Measurements from ENCODE around the gene RHD. TPM values are rescaled to one million over a fixed set of nuclear protein-coding genes. Genes with fewer than 3 reads are reported as not detected.
"Not testable (repeated sequence)": the region's sequence is repeated elsewhere in the genome, so short reads cannot be mapped to it uniquely, and the experiment has no call there.

The RHD gene
- total RNA-seq, 2 donors from 2014 or later = not detected

DNA sequence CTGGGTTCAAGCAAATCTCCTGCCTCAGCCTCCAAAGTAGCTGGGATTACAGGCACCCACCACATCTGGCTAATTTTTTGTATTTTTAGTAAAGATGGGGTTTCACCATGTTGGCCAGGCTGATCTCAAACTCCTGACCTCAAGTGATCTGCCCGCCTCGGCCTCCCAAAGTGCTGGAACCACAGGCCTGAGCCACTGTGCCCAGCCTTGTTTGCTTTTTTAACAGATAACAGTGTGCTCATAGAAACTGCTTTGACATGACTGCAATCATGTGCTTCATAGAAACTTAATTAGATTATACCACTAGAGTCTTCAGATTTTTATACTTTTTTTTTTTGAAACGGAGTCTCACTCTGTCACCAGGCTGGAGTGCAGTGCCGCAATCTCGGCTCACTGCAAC, 57.0 kb downstream of the RHD start:
- H3K4me3 ChIP-seq; DNase-seq (ENCODE audit: low spot score); H3K4me1 ChIP-seq (ENCODE audit: control insufficient read depth in 1 of 2, low read depth in 2 of 2); ATAC-seq (ENCODE audit: insufficient number of reproducible peaks, low FRiP score, low read depth); H3K9me3 ChIP-seq; H3K27me3 ChIP-seq (replicated peaks; ENCODE audit: insufficient read depth); H3K36me3 ChIP-seq: not testable (repeated sequence)
- peak overlapping the region in 1 of 2 donors; percentile 35 for H3K27ac ChIP-seq

DNA sequence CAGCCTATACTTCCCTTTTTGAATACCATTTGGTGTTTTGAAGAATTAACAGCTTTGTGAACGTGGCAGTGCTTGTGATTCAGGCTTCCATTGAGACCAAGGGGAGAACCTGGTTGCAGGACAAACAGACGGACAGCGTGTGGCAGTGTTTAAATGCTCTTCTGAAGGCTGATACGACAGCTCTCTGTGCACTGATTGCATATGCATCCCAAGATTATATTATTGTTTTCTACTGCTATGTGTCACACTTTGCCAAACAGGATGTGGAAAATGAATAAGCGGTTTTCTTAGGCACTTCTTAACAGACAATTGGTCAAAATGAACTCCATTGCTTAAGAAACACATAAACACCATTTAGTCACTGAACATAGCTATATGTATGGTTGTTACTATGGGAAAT, 57.6 kb downstream of the RHD start:
- not testable (repeated sequence) for ATAC-seq (ENCODE audit: insufficient number of reproducible peaks, low FRiP score, low read depth); H3K4me3 ChIP-seq; H3K9me3 ChIP-seq; H3K36me3 ChIP-seq; DNase-seq (ENCODE audit: low spot score); H3K4me1 ChIP-seq (ENCODE audit: control insufficient read depth in 1 of 2, low read depth in 2 of 2); H3K27me3 ChIP-seq (replicated peaks; ENCODE audit: insufficient read depth)
- H3K27ac ChIP-seq = peak overlapping the region in 1 of 2 donors; percentile 35

DNA sequence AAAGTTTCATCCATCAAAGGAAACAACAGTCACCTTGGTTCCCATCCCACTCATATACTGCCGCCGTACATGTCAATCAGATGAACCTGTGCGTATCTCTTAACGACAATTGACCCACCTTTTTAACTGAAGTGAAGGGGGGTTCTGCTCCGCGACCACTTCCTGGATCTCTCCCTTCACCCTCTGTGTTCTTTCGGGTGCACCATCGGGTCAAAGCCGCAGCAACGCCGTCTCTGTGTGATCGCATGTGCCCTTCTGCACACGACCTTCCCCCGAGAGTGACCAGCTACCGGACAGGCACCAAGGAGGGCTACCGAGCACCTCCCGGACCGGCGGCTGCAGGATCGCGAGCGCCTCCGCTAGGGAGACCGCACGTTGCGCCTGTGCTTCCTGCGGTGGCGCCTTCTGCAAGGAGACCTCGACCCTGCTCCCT, 64.6 kb downstream of the RHD start:
- H3K36me3 ChIP-seq; H3K27ac ChIP-seq; H3K9me3 ChIP-seq; ATAC-seq (ENCODE audit: insufficient number of reproducible peaks, low FRiP score, low read depth); DNase-seq (ENCODE audit: low spot score); H3K27me3 ChIP-seq (replicated peaks; ENCODE audit: insufficient read depth): not testable (repeated sequence)
- H3K4me3 ChIP-seq = peak overlapping the region; percentile 100
- peaks cover 19 to 22% of the 10 kb centered on the region in 2 donors for H3K4me1 ChIP-seq (ENCODE audit: control insufficient read depth in 1 of 2, low read depth in 2 of 2)

DNA sequence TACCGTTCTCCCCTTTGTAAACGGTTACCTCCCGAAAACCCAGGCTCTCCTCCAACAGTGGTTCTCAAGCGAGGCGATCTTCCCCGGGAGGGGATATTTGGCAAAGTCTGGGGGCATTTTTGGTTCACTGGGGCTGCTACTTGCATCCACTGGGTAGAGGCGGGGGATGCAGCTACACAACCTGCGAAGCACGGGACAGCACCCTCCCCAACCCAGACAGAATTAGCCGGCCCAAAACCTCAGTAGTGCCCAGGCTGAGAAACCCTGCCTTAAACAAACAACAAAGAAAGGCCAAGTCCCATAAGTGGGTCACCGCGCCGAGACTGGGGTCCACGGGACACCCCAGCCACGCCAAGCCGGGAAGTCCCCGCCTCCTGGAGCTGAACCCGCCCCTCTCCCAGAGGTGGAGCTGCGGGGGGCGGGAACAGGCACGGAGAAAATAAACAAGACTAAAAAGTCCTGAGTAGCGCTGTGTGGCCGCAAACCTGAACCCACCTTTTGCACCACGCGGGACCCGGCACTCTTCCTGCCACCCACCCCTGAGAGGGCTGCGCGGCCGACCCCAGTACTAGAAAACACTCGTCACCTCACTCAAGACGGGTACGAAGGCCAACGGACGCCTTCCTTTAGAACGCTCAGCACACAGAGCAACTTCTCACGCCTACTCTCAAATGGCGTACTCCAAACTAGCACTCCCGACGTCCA, 65.3 kb downstream of the RHD start:
- peaks cover 19 to 22% of the 10 kb centered on the region in 2 donors for H3K4me1 ChIP-seq (ENCODE audit: control insufficient read depth in 1 of 2, low read depth in 2 of 2)

DNA sequence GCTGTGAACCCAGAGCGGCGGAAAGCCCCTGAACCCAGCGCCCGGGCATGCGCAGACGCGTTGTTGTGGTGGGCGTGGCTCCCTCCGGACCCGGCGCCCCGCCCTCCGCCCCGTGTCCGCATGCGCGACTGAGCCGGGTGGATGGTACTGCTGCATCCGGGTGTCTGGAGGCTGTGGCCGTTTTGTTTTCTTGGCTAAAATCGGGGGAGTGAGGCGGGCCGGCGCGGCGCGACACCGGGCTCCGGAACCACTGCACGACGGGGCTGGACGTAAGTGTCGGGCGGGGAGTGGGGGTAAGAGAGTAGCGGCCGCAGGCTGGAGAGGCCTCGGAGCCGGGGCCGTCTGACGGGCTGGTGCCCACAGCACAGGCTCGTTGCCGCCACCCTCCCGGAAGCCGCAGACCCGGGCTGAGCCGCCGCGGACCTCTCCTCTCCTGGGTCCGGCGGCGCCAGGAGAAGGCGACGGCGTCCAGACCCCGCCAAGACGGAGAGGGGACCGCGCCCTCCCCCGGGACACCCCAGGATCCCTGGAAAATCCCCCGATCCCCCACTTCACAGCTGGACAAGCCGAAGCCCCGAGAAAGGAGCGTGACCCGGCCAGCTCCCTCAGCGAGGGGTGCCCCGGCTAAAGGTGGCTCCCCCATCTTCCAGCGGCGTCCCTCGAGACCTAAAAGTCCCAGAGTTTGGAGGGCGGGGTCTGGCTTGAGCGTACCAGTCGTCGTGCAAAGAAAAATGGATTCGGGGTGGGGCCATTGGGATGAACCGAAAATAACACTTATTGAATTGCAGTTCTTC, 66.1 kb downstream of the RHD start, which contains the start of gene TMEM50A:
TMEM50A (plus strand) TSS at position 147 of the 794 bp plus-strand sequence. CDS start 2,153 bp downstream, outside the sequence.
- DNase-seq (ENCODE audit: low spot score) (peak; percentile 69), ATAC-seq (ENCODE audit: insufficient number of reproducible peaks, low FRiP score, low read depth) (peak; percentile 93)
- peak within 1 kb of the TSS; percentile 100 for H3K4me3 ChIP-seq
- H3K4me1 ChIP-seq (ENCODE audit: control insufficient read depth in 1 of 2, low read depth in 2 of 2) = peaks cover 19 to 22% of the 10 kb centered on the region in 2 donors
- no peaks in the 10 kb centered on the region for H3K9me3 ChIP-seq
- peak within 1 kb of the TSS; percentile 98 to 100 for H3K27ac ChIP-seq
- H3K27me3 ChIP-seq (replicated peaks; ENCODE audit: insufficient read depth) = no peaks in the 10 kb centered on the region
- TF ChIP-seq, protein P1, sequence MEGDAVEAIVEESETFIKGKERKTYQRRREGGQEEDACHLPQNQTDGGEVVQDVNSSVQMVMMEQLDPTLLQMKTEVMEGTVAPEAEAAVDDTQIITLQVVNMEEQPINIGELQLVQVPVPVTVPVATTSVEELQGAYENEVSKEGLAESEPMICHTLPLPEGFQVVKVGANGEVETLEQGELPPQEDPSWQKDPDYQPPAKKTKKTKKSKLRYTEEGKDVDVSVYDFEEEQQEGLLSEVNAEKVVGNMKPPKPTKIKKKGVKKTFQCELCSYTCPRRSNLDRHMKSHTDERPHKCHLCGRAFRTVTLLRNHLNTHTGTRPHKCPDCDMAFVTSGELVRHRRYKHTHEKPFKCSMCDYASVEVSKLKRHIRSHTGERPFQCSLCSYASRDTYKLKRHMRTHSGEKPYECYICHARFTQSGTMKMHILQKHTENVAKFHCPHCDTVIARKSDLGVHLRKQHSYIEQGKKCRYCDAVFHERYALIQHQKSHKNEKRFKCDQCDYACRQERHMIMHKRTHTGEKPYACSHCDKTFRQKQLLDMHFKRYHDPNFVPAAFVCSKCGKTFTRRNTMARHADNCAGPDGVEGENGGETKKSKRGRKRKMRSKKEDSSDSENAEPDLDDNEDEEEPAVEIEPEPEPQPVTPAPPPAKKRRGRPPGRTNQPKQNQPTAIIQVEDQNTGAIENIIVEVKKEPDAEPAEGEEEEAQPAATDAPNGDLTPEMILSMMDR (IDR thresholded peaks at IDR 0.05) = no peak
- no peaks in the 10 kb centered on the region for H3K36me3 ChIP-seq

More for the DNA sequence above, 65.3 kb downstream of the RHD start:
- H3K27me3 ChIP-seq (replicated peaks; ENCODE audit: insufficient read depth); H3K36me3 ChIP-seq; H3K9me3 ChIP-seq; DNase-seq (ENCODE audit: low spot score): not testable (repeated sequence)
- Histone ChIP-seq H3K4me3 (peak overlapping the region; percentile 100), H3K27ac (peak overlapping the region; percentile 98 to 100)
- ATAC-seq (ENCODE audit: insufficient number of reproducible peaks, low FRiP score, low read depth) = peak; percentile 27

DNA sequence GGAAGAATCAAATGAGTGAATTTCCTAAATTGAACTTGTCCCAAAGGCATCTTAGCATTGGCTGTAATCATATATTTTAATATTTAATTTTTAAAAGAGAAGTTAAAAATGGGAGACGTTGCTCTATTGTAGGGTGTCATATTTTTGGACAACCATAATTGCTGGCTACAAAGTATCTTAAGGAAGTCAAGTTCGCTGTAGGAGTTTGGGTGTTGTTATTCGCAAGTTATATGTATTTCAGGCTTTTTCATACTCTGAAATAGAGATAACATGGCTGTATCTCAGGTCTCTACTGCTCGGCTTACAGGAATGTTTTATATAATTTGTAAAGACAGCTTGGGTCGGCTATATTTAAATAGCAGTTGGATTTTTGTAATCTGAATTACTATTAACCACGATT, 66.7 kb downstream of the RHD start:
- DNase-seq (ENCODE audit: low spot score) (no peak), ATAC-seq (ENCODE audit: insufficient number of reproducible peaks, low FRiP score, low read depth) (no peak)
- Histone ChIP-seq H3K36me3 (no peaks in the 10 kb centered on the region), H3K4me1 (ENCODE audit: control insufficient read depth in 1 of 2, low read depth in 2 of 2) (peaks cover 19 to 22% of the 10 kb centered on the region in 2 donors), H3K4me3 (peak overlapping the region; percentile 100), H3K27ac (peak overlapping the region; percentile 98 to 100), H3K9me3 (no peaks in the 10 kb centered on the region), H3K27me3 (replicated peaks; ENCODE audit: insufficient read depth) (no peaks in the 10 kb centered on the region)
- TF ChIP-seq, protein P1 (IDR thresholded peaks at IDR 0.05) = no peak

DNA sequence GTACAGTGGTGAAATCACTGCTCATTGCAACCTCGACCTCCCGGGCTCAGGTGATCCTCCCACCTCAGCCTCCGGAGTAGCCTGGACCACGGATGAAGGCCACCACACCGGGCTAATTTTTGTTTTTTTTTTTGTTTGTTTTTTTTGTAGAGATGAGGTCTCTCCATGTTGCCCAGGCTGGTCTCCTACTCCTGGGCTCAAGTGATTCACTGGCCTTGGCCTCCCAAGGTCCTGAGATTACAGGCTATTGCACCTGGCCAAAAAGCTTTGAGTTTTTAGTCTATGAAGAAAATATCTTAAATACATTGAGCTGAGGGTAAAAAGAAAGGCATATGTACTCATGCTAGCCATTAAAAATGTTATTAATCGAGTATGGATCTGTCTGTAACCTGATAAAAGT, 69.4 kb downstream of the RHD start:
- TF ChIP-seq, protein P1 (IDR thresholded peaks at IDR 0.05) = no peak
- no peak for DNase-seq (ENCODE audit: low spot score)
- Histone ChIP-seq H3K4me3 (no peak overlapping the region), H3K4me1 (ENCODE audit: control insufficient read depth in 1 of 2, low read depth in 2 of 2) (peaks cover 19 to 27% of the 10 kb centered on the region in 2 donors), H3K27ac (no peak overlapping the region), H3K9me3 (no peaks in the 10 kb centered on the region), H3K36me3 (peaks cover 6% of the 10 kb centered on the region), H3K27me3 (replicated peaks; ENCODE audit: insufficient read depth) (no peaks in the 10 kb centered on the region)
- ATAC-seq (ENCODE audit: insufficient number of reproducible peaks, low FRiP score, low read depth) = no peak
